ENCODE data around the gene NEDD1.

NEDD1 gene

DNA sequence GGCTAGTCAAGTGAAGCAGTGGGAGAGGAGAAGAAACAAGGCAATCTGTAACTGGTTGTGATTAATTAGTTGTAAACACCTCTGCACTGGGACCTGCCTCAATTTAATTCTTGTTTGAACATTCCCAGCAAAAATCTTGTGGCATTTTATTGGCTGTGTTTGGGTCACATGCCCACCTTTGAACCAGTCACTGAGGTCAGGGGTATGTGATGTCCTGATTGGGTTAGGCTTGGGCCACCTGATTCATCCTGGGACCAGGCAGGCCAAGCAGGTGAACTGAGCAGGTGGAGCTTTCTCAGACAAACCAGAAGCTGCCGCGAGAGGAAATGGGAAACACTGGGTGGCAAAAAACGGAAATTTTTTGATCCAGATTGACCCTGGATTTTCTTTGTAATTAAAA is 72.5 kb downstream of the NEDD1 start:
- Histone ChIP-seq H3K4me1 (ENCODE audit: control insufficient read depth in 1 of 2, insufficient read depth in 2 of 2, low read length in 2 of 2) (no peaks in the 10 kb centered on the region), H3K27ac (ENCODE audit: low read depth, low read length) (no peak overlapping the region), H3K4me3 (ENCODE audit: low read depth in 1 of 2, low read length in 2 of 2) (no peak overlapping the region), H3K36me3 (ENCODE audit: control insufficient read depth in 1 of 2, insufficient read depth in 2 of 2, low read length in 2 of 2) (no peaks in the 10 kb centered on the region), H3K27me3 (ENCODE audit: control insufficient read depth in 1 of 2, insufficient read depth in 2 of 2, low read length in 2 of 2) (no peaks in the 10 kb centered on the region), H3K9ac (ENCODE audit: low read depth in 1 of 2, low read length in 2 of 2) (no peak overlapping the region), H3K9me3 (ENCODE audit: control insufficient read depth in 1 of 2, low read length in 2 of 2) (no peaks in the 10 kb centered on the region)

DNA sequence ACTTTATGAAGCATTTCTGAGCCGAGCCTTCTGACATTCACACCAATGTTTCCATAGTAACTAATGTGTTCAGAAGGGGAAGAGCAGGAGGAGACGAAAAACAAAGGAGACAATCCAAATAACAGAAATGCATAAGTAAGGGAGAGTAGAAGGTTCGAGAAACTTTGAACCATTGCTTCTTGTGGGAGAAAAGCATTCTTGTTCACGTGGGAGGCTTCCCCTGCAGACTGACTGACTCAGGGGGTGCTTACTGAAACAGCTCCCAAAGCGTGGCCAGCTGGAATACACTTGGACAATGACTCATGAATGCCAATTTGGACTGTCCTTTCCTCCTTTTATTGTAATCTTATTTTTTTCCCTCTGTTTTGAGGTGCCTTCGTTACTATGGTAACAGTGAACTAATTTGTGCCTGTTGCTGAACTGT is 73.9 kb downstream of the NEDD1 start:
- no peaks in the 10 kb centered on the region for H3K36me3 ChIP-seq (ENCODE audit: control insufficient read depth in 1 of 2, insufficient read depth in 2 of 2, low read length in 2 of 2)
- peaks cover 6 to 10% of the 10 kb centered on the region in 2 donors for H3K27me3 ChIP-seq (ENCODE audit: control insufficient read depth in 1 of 2, insufficient read depth in 2 of 2, low read length in 2 of 2)
- H3K4me1 ChIP-seq (ENCODE audit: control insufficient read depth in 1 of 2, insufficient read depth in 2 of 2, low read length in 2 of 2), result peaks cover 4 to 7% of the 10 kb centered on the region in 2 donors
- H3K9ac ChIP-seq (ENCODE audit: low read depth in 1 of 2, low read length in 2 of 2), result no peak overlapping the region
- no peak overlapping the region for H3K27ac ChIP-seq (ENCODE audit: low read depth, low read length)
- no peaks in the 10 kb centered on the region for H3K9me3 ChIP-seq (ENCODE audit: control insufficient read depth in 1 of 2, low read length in 2 of 2)
- H3K4me3 ChIP-seq (ENCODE audit: low read depth in 1 of 2, low read length in 2 of 2), result no peak overlapping the region

DNA sequence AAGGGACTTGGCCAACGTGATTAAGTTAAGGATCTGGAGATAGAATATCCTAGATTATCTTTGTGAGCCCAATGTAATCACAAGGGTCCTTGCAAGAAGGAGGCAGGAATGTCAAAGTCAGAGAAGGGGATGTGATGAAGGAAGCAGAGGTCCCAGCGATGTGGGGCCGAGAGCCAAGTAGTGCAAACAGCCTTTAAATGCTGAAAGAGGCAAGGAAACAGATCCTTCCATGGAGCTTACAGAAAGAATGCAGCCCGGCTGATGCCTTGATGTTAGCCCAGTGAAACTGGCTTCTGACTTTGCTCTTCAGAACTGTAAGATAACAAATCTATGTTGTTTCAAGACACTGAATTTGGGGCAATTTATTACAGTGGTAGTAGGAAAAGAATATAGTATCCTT is 74.9 kb downstream of the NEDD1 start:
- Histone ChIP-seq H3K36me3 (ENCODE audit: control insufficient read depth in 1 of 2, insufficient read depth in 2 of 2, low read length in 2 of 2) (no peaks in the 10 kb centered on the region), H3K27ac (ENCODE audit: low read depth, low read length) (no peak overlapping the region), H3K4me3 (ENCODE audit: low read depth in 1 of 2, low read length in 2 of 2) (no peak overlapping the region), H3K9ac (ENCODE audit: low read depth in 1 of 2, low read length in 2 of 2) (no peak overlapping the region), H3K27me3 (ENCODE audit: control insufficient read depth in 1 of 2, insufficient read depth in 2 of 2, low read length in 2 of 2) (peaks cover 6 to 17% of the 10 kb centered on the region in 2 donors), H3K4me1 (ENCODE audit: control insufficient read depth in 1 of 2, insufficient read depth in 2 of 2, low read length in 2 of 2) (peaks cover 7 to 8% of the 10 kb centered on the region in 2 donors), H3K9me3 (ENCODE audit: control insufficient read depth in 1 of 2, low read length in 2 of 2) (no peaks in the 10 kb centered on the region)

DNA sequence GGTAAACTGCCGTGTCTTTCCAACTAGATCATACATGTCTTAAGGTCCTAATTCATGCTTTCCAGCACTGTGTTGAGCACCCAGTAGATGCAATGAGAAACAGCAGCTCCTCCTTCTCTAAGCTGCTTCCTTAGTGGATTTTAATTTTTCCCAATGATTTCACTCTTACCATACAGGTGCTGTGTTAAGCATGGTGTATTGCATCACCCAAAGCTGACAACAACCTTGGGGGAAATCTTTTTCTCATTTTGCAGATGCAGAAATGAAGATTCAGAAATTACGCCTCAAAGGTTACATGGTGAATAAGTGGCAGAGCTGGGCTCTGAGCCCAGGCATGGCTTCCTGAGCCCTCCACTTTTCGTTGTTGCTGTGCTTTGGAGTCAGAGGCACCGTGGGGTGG is 75.6 kb downstream of the NEDD1 start:
- Histone ChIP-seq H3K9me3 (ENCODE audit: control insufficient read depth in 1 of 2, low read length in 2 of 2) (no peaks in the 10 kb centered on the region), H3K4me3 (ENCODE audit: low read depth in 1 of 2, low read length in 2 of 2) (no peak overlapping the region), H3K27ac (ENCODE audit: low read depth, low read length) (no peak overlapping the region), H3K36me3 (ENCODE audit: control insufficient read depth in 1 of 2, insufficient read depth in 2 of 2, low read length in 2 of 2) (no peaks in the 10 kb centered on the region), H3K9ac (ENCODE audit: low read depth in 1 of 2, low read length in 2 of 2) (no peak overlapping the region), H3K27me3 (ENCODE audit: control insufficient read depth in 1 of 2, insufficient read depth in 2 of 2, low read length in 2 of 2) (peaks cover 6 to 17% of the 10 kb centered on the region in 2 donors), H3K4me1 (ENCODE audit: control insufficient read depth in 1 of 2, insufficient read depth in 2 of 2, low read length in 2 of 2) (peaks cover 7 to 8% of the 10 kb centered on the region in 2 donors)

DNA sequence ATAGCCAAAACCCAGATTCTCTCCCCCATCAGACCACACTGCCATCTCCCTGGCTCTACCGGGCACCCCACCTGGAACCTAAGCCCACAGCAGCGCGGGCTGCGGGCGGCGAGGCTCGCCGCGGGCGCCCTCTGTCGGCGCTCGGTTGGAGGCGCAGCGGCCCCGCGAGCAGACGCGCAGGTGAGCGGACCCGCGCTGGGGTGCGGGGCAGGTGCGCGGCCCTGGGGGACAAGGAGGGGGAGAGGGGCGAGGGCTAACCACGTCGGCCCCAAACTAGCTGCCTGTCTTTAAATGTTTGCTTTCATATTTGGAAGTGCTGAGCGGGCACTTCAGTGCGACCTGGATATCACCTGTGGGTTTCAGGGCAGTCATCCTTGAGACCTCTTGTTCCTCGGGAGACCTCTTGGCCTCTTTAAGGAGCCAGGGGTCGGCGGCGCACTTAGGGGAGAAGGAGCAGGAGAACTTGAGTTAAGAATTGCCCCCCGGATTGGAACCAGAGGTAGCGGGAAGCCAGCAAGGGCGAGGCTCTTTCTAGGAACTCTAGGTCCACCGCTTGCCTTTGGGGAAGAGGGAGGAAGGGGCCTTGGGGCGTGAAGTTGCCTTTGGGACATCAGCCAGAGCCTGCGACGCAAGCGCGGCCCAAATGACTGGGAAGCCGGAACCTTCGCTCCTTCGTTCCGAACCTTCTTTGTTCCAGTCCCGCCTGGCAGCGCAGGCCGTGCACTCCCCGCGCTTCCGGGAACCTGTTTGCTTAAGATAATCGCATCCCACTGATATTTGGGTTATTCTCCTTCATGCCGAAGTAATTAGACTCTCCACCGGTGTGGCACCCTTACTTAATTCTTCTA is 78.7 kb downstream of the NEDD1 start:
- no peaks in the 10 kb centered on the region for H3K36me3 ChIP-seq (ENCODE audit: control insufficient read depth in 1 of 2, insufficient read depth in 2 of 2, low read length in 2 of 2)
- peaks cover 7 to 8% of the 10 kb centered on the region in 2 donors for H3K4me1 ChIP-seq (ENCODE audit: control insufficient read depth in 1 of 2, insufficient read depth in 2 of 2, low read length in 2 of 2)
- H3K27ac ChIP-seq (ENCODE audit: low read depth, low read length), result no peak overlapping the region
- peak overlapping the region; percentile 65 to 69 for H3K4me3 ChIP-seq (ENCODE audit: low read depth in 1 of 2, low read length in 2 of 2)
- peaks cover 6 to 17% of the 10 kb centered on the region in 2 donors for H3K27me3 ChIP-seq (ENCODE audit: control insufficient read depth in 1 of 2, insufficient read depth in 2 of 2, low read length in 2 of 2)
- no peaks in the 10 kb centered on the region for H3K9me3 ChIP-seq (ENCODE audit: control insufficient read depth in 1 of 2, low read length in 2 of 2)
- peak overlapping the region; percentile 31 to 32 for H3K9ac ChIP-seq (ENCODE audit: low read depth in 1 of 2, low read length in 2 of 2)

GRCh38 chr12:96986883-96987523 is 79.9 kb downstream of the NEDD1 start:
- no peaks in the 10 kb centered on the region for H3K9me3 ChIP-seq (ENCODE audit: control insufficient read depth in 1 of 2, low read length in 2 of 2)
- H3K9ac ChIP-seq (ENCODE audit: low read depth in 1 of 2, low read length in 2 of 2), result no peak overlapping the region
- H3K27ac ChIP-seq (ENCODE audit: low read depth, low read length), result no peak overlapping the region
- no peak overlapping the region for H3K4me3 ChIP-seq (ENCODE audit: low read depth in 1 of 2, low read length in 2 of 2)
- peaks cover 7 to 8% of the 10 kb centered on the region in 2 donors for H3K4me1 ChIP-seq (ENCODE audit: control insufficient read depth in 1 of 2, insufficient read depth in 2 of 2, low read length in 2 of 2)
- H3K27me3 ChIP-seq (ENCODE audit: control insufficient read depth in 1 of 2, insufficient read depth in 2 of 2, low read length in 2 of 2), result peaks cover 6 to 17% of the 10 kb centered on the region in 2 donors
- no peaks in the 10 kb centered on the region for H3K36me3 ChIP-seq (ENCODE audit: control insufficient read depth in 1 of 2, insufficient read depth in 2 of 2, low read length in 2 of 2)

- no peaks in the 10 kb centered on the region for H3K9me3 ChIP-seq (ENCODE audit: control insufficient read depth in 1 of 2, low read length in 2 of 2)
- no peak overlapping the region for H3K9ac ChIP-seq (ENCODE audit: low read depth in 1 of 2, low read length in 2 of 2)
- no peak overlapping the region for H3K27ac ChIP-seq (ENCODE audit: low read depth, low read length)
- H3K36me3 ChIP-seq (ENCODE audit: control insufficient read depth in 1 of 2, insufficient read depth in 2 of 2, low read length in 2 of 2), result no peaks in the 10 kb centered on the region
- peaks cover 7 to 8% of the 10 kb centered on the region in 2 donors for H3K4me1 ChIP-seq (ENCODE audit: control insufficient read depth in 1 of 2, insufficient read depth in 2 of 2, low read length in 2 of 2)
- H3K4me3 ChIP-seq (ENCODE audit: low read depth in 1 of 2, low read length in 2 of 2), result no peak overlapping the region
- peaks cover 6 to 17% of the 10 kb centered on the region in 2 donors for H3K27me3 ChIP-seq (ENCODE audit: control insufficient read depth in 1 of 2, insufficient read depth in 2 of 2, low read length in 2 of 2)
These were observed 81.9 kb downstream of the NEDD1 start for GRCh38 chr12:96988919-96989318.

DNA sequence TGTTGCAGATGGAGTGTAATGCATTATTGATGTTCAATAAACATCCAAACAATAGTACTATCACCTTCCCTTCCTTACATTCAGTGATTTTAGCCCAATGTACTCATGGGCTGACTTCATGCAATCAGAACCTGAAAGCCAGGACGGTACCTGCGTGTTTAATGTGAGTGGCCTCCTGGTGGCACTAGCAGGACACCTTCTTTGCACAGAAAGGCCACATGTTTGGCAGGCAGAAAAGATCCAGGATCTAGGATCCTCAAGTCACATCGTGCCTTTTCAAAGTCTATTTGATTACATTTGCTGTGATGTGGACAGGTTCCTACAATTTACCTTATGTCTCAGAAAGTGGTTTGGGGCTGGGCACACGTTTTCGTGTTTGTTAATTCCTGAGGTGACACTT is 82.9 kb downstream of the NEDD1 start:
- H3K27ac ChIP-seq (ENCODE audit: low read depth, low read length), result no peak overlapping the region
- H3K27me3 ChIP-seq (ENCODE audit: control insufficient read depth in 1 of 2, insufficient read depth in 2 of 2, low read length in 2 of 2), result peaks cover 5 to 17% of the 10 kb centered on the region in 2 donors
- no peak overlapping the region for H3K4me3 ChIP-seq (ENCODE audit: low read depth in 1 of 2, low read length in 2 of 2)
- H3K36me3 ChIP-seq (ENCODE audit: control insufficient read depth in 1 of 2, insufficient read depth in 2 of 2, low read length in 2 of 2), result no peaks in the 10 kb centered on the region
- no peak overlapping the region for H3K9ac ChIP-seq (ENCODE audit: low read depth in 1 of 2, low read length in 2 of 2)
- peaks cover 7 to 8% of the 10 kb centered on the region in 2 donors for H3K4me1 ChIP-seq (ENCODE audit: control insufficient read depth in 1 of 2, insufficient read depth in 2 of 2, low read length in 2 of 2)
- no peaks in the 10 kb centered on the region for H3K9me3 ChIP-seq (ENCODE audit: control insufficient read depth in 1 of 2, low read length in 2 of 2)

GRCh38 chr12:96994900-96995299 is 87.8 kb downstream of the NEDD1 start:
- H3K36me3 ChIP-seq (ENCODE audit: control insufficient read depth in 1 of 2, insufficient read depth in 2 of 2, low read length in 2 of 2), result no peaks in the 10 kb centered on the region
- no peaks in the 10 kb centered on the region for H3K4me1 ChIP-seq (ENCODE audit: control insufficient read depth in 1 of 2, insufficient read depth in 2 of 2, low read length in 2 of 2)
- H3K9me3 ChIP-seq (ENCODE audit: control insufficient read depth in 1 of 2, low read length in 2 of 2), result no peaks in the 10 kb centered on the region
- no peaks in the 10 kb centered on the region for H3K27me3 ChIP-seq (ENCODE audit: control insufficient read depth in 1 of 2, insufficient read depth in 2 of 2, low read length in 2 of 2)
- no peak overlapping the region for H3K4me3 ChIP-seq (ENCODE audit: low read depth in 1 of 2, low read length in 2 of 2)
- H3K9ac ChIP-seq (ENCODE audit: low read depth in 1 of 2, low read length in 2 of 2), result no peak overlapping the region
- no peak overlapping the region for H3K27ac ChIP-seq (ENCODE audit: low read depth, low read length)

- no peaks in the 10 kb centered on the region for H3K4me1 ChIP-seq (ENCODE audit: control insufficient read depth in 1 of 2, insufficient read depth in 2 of 2, low read length in 2 of 2)
- no peaks in the 10 kb centered on the region for H3K36me3 ChIP-seq (ENCODE audit: control insufficient read depth in 1 of 2, insufficient read depth in 2 of 2, low read length in 2 of 2)
- no peak overlapping the region for H3K4me3 ChIP-seq (ENCODE audit: low read depth in 1 of 2, low read length in 2 of 2)
- no peaks in the 10 kb centered on the region for H3K9me3 ChIP-seq (ENCODE audit: control insufficient read depth in 1 of 2, low read length in 2 of 2)
- H3K27ac ChIP-seq (ENCODE audit: low read depth, low read length), result no peak overlapping the region
- H3K9ac ChIP-seq (ENCODE audit: low read depth in 1 of 2, low read length in 2 of 2), result no peak overlapping the region
- no peaks in the 10 kb centered on the region for H3K27me3 ChIP-seq (ENCODE audit: control insufficient read depth in 1 of 2, insufficient read depth in 2 of 2, low read length in 2 of 2)
These were observed 88.8 kb downstream of the NEDD1 start for GRCh38 chr12:96995861-96996260.
